Hematopoietic multipotent progenitor cell treated with erythropoietin and hydrocortisone succinate and interleukin-3 and kit ligand, for 4 days (in vitro differentiated cells): ENCODE results near the gene PRR13.
"Not testable (repeated sequence)": the region's sequence is repeated elsewhere in the genome, so short reads cannot be mapped to it uniquely, and the experiment has no call there.

Experiments used
- DNase-seq: peaks from one replicate; pipeline ENCODE4 v3.0.0-alpha.2; 2015

The PRR13 gene

GRCh38 chr12:53441040-53441833, at the start of gene PRR13:
Gene PRR13, plus strand, starts transcription at chr12:53441734. Its CDS starts 981 bp downstream, at chr12:53442715.
- peak; percentile 100 for DNase-seq

- no peak for DNase-seq
Measured at GRCh38 chr12:53399896-53400295, 41.6 kb upstream of the PRR13 start.

- DNase-seq, result not testable (repeated sequence)
Measured at GRCh38 chr12:53402351-53402750, 39.2 kb upstream of the PRR13 start.

- DNase-seq, result no peak
Measured at GRCh38 chr12:53402871-53403270, 38.7 kb upstream of the PRR13 start.

- DNase-seq, result no peak
Measured at GRCh38 chr12:53410951-53411350, 30.6 kb upstream of the PRR13 start.

GRCh38 chr12:53413485-53414204, 27.9 kb upstream of the PRR13 start:
- DNase-seq, result no peak

GRCh38 chr12:53414756-53415417, 26.6 kb upstream of the PRR13 start:
- DNase-seq, result peak; percentile 50

GRCh38 chr12:53415752-53416389, 25.7 kb upstream of the PRR13 start:
- DNase-seq, result not testable (repeated sequence)

- DNase-seq, result peak; percentile 88
Measured at GRCh38 chr12:53417291-53417816, 24.2 kb upstream of the PRR13 start.

- no peak for DNase-seq
Measured at GRCh38 chr12:53418221-53418620, 23.3 kb upstream of the PRR13 start.

GRCh38 chr12:53419756-53420155, 21.8 kb upstream of the PRR13 start:
- no peak for DNase-seq

- not testable (repeated sequence) for DNase-seq
Measured at GRCh38 chr12:53422247-53422646, 19.3 kb upstream of the PRR13 start.

GRCh38 chr12:53423597-53423996, 17.9 kb upstream of the PRR13 start, which contains the start of gene AMHR2:
Gene AMHR2, plus strand, starts transcription at chr12:53423855. Its CDS starts 80 bp downstream, at chr12:53423935.
- DNase-seq, result no peak

- peak; percentile 86 for DNase-seq
Measured at GRCh38 chr12:53424626-53425514, 16.7 kb upstream of the PRR13 start.

GRCh38 chr12:53425515-53426150, 15.9 kb upstream of the PRR13 start:
- DNase-seq, result no peak

GRCh38 chr12:53427905-53428594, 13.5 kb upstream of the PRR13 start:
- no peak for DNase-seq

GRCh38 chr12:53428741-53429140, 12.8 kb upstream of the PRR13 start:
- no peak for DNase-seq

GRCh38 chr12:53430116-53430515, 11.4 kb upstream of the PRR13 start:
- no peak for DNase-seq

- no peak for DNase-seq
Measured at GRCh38 chr12:53431187-53431586, 10.3 kb upstream of the PRR13 start.

- not testable (repeated sequence) for DNase-seq
Measured at GRCh38 chr12:53435326-53435725, 6.2 kb upstream of the PRR13 start.
